Body of pancreas (tissue), 4 donors: ENCODE results near the gene MYCBPAP. TPM values are rescaled to one million over a fixed set of nuclear protein-coding genes. Genes with fewer than 3 reads are reported as not detected.

Experiments
- ATAC-seq: fragments of 150-250 bp; one replicate; pipeline ENCODE4 v1.9.1; 2016
- DNase-seq, 4 donors: peaks; one replicate each; pipeline ENCODE4 v3.0.0-alpha.2; 2019
- H3K27ac ChIP-seq, 4 donors: fragments of 200-600 bp; sonication (generic); 1 replicate in 3 of 4; 2 replicates in 1 of 4; pipeline versions ENCODE4 v1.5.1 to v1.6.1; 2016 to 2019; ENCODE audit warnings: mild to moderate bottlenecking in 1 of 4, mixed read lengths in 1 of 4, moderate library complexity in 1 of 4
- H3K27me3 ChIP-seq, 2 donors: fragments of 200-600 bp; sonication (generic); one replicate each; pipeline ENCODE4 v1.6.0; 2016; ENCODE audit warnings: mild to moderate bottlenecking in 1 of 2
- H3K36me3 ChIP-seq, 2 donors: fragments of 200-600 bp; sonication (generic); replicated peaks in 1 of 2; 2 replicates each; pipeline ENCODE4 v1.5.1; 2016; ENCODE audit warnings: low read depth in 2 of 2; ENCODE audit not compliant: insufficient read depth in 1 of 2
- H3K4me1 ChIP-seq: fragments of 200-600 bp; sonication (generic); one replicate; pipeline ENCODE4 v1.6.0; 2016
- H3K4me3 ChIP-seq, 2 donors: fragments of 200-600 bp; sonication (generic); 1 replicate in 1 of 2; 2 replicates in 1 of 2; pipeline ENCODE4 v1.5.1; 2016 to 2019
- H3K9me3 ChIP-seq, 3 donors: fragments of 200-600 bp; sonication (generic); 1 replicate in 2 of 3; 2 replicates in 1 of 3; pipeline ENCODE4 v1.5.1; 2016
- POLR2A ChIP-seq, 3 donors: fragments of 450-650 bp; IDR thresholded peaks; one replicate each; pipeline ENCODE4 v1.6.1; 2016; ENCODE audit warnings: antibody characterized with exemption in 3 of 3, mild to moderate bottlenecking in 2 of 3
- WGBS, 2 donors: methylation state at CpG; one replicate each; pipeline ENCODE4 v1.1.5; 2017; 5-methylcytosine and 5-hydroxymethylcytosine counted together
- intact Hi-C: fragments of 100-400 bp; cut with DNase I; formaldehyde crosslinking; loops from one replicate; pipeline ENCODE4 v1.15.1; 2023
- total RNA-seq, 2 donors: library from RNA; depleted of rRNA; stranded (reverse); fragments of >200 nt; gene quantifications; one replicate each; pipeline ENCODE4 v1.1.0, GENCODE V29; 2016
- TF ChIP-seq, protein P1 (sequence below), 7 experiments: fragments of 450-650 bp in 4 of 7; fragments of 200-600 bp in 3 of 7; sonication (generic) in 3 of 7; IDR thresholded peaks; one replicate each; pipeline ENCODE4 v1.5.1; 2016 to 2019; ENCODE audit warnings: antibody characterized with exemption in 7 of 7

MYCBPAP gene, protein sequence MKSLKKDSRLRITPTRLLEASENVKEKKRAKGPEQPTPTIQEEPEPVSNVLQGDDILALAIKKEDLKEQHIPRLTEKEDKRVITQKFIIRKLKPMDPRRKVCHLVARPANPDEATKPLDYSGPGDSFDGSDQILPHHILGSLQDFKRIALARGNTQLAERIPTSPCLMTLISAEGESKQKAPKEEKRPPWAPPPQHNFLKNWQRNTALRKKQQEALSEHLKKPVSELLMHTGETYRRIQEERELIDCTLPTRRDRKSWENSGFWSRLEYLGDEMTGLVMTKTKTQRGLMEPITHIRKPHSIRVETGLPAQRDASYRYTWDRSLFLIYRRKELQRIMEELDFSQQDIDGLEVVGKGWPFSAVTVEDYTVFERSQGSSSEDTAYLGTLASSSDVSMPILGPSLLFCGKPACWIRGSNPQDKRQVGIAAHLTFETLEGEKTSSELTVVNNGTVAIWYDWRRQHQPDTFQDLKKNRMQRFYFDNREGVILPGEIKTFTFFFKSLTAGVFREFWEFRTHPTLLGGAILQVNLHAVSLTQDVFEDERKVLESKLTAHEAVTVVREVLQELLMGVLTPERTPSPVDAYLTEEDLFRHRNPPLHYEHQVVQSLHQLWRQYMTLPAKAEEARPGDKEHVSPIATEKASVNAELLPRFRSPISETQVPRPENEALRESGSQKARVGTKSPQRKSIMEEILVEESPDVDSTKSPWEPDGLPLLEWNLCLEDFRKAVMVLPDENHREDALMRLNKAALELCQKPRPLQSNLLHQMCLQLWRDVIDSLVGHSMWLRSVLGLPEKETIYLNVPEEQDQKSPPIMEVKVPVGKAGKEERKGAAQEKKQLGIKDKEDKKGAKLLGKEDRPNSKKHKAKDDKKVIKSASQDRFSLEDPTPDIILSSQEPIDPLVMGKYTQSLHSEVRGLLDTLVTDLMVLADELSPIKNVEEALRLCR
- total RNA-seq, result under 1 TPM in 1 of 2 donors, not detected in 1; 0.33 TPM

DNA sequence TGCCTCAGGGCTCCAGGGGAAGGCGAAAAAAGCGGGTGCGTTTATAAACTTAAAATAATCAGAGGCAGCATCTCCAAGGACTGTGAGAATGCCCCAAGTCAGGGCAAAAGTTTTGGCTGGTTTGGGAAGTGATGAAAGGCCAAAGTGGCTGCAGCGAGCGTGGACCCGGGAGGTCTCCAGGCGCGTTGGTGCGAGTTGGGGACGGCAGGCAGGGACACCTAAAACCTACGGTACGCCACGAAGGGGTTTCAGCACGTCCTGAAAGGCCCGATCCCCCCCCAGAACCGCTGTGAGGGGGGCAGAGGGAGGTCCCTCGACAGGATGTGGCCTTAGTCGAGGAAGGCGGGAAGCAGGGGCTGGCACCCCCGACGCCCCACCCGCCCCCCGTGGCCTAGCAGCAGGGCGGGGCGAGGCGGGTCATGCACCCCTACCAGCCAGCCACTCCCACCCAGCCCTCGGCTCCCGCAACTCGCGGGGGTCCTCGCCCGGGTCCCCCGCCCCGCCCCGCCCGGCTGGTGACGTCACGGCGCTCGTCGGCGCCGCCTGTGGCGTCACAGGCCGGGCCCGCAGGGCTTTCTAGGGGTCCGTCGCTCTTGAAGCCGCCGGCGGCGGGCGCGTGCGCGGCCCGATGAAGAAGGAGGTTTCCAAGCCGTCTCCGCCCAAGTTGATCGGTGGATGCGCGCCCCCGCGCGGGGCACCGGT lies at the start of gene MYCBPAP:
TSS of gene MYCBPAP (plus strand) at position 569 of the 702 bp plus-strand sequence. CDS start 236 bp downstream, outside the sequence.
- Histone ChIP-seq H3K9me3 (no peaks in the 10 kb centered on the region), H3K27ac (peak within 1 kb of the TSS in 3 of 4 donors; percentile 62 to 68 (median 67)), H3K4me1 (peaks cover 38% of the 10 kb centered on the region), H3K36me3 (no peaks in the 10 kb centered on the region), H3K27me3 (no peaks in the 10 kb centered on the region), H3K4me3 (peak within 1 kb of the TSS; percentile 37 to 55)
- DNase-seq, result peak; percentile 74 to 86 (median 78)
- intact Hi-C loops, result no loop called here
- TF ChIP-seq, protein P1, sequence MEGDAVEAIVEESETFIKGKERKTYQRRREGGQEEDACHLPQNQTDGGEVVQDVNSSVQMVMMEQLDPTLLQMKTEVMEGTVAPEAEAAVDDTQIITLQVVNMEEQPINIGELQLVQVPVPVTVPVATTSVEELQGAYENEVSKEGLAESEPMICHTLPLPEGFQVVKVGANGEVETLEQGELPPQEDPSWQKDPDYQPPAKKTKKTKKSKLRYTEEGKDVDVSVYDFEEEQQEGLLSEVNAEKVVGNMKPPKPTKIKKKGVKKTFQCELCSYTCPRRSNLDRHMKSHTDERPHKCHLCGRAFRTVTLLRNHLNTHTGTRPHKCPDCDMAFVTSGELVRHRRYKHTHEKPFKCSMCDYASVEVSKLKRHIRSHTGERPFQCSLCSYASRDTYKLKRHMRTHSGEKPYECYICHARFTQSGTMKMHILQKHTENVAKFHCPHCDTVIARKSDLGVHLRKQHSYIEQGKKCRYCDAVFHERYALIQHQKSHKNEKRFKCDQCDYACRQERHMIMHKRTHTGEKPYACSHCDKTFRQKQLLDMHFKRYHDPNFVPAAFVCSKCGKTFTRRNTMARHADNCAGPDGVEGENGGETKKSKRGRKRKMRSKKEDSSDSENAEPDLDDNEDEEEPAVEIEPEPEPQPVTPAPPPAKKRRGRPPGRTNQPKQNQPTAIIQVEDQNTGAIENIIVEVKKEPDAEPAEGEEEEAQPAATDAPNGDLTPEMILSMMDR (IDR thresholded peaks at IDR 0.05), result peak in 2 of 7 experiments; percentile 27 to 35
- TF ChIP-seq POLR2A (IDR thresholded peaks at IDR 0.05), result peak in 1 of 3 donors; percentile 19
- 23 to 68% methylated on average over 17 to 39 of the region's 66 CpGs for WGBS, 2 donors
- peak; percentile 80 for ATAC-seq

DNA sequence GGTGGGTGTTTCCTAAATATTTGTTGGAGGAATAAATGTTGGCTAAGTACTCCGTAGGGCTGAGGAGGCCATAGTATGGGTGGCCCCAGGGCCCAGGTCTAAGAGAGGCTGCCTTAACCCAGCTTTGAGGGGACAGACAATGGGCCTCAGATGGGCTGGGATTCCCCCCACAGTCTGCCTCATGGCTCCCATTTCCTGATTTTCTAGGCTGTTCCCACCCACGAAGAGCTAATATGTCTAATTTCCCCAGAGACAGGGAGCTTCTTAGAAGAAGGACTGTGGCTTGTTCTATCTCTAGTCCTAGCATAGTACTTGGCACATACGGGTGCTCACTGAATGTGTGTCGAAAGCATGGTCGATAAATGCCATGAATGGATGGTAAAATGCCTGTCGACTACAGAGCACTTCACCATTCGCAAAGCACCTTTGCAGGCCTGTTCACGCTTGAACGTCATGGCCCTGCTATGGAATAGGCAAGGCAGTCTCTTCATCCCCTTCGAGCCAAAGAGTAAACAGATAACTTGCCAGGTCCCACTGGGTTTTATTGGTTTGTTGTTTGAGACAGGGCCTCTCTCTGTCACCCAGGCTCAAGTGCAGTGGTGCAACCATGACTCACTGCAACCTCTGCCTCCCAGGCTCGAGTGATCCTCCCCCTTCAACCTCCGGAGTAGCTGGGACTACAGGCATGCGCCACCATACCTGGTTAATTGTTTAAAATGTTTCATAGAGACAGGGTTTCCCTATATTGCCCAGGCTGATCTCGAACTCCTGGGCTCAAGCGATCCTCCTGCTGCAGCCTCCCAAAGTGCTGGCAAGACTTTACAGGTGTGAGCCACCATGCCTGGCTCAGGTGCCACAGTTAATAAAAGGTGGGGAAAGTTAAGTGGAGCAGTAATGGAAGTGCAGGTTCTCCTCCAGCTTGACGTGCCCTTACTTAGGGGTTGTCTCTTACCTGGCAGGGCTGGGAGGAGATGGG lies 49.2 kb upstream of the MYCBPAP start:
- no peak for ATAC-seq
- Histone ChIP-seq H3K4me1 (peaks cover 10% of the 10 kb centered on the region), H3K4me3 (no peak overlapping the region), H3K27ac (no peak overlapping the region), H3K36me3 (no peaks in the 10 kb centered on the region), H3K27me3 (no peaks in the 10 kb centered on the region), H3K9me3 (no peaks in the 10 kb centered on the region)
- intact Hi-C loops, result no loop called here
- no peak for DNase-seq
- 84 to 93% methylated on average over 16 of the region's 16 CpGs for WGBS, 2 donors
- TF ChIP-seq POLR2A (IDR thresholded peaks at IDR 0.05), result no peak
- TF ChIP-seq, protein P1 (IDR thresholded peaks at IDR 0.05), result no peak

DNA sequence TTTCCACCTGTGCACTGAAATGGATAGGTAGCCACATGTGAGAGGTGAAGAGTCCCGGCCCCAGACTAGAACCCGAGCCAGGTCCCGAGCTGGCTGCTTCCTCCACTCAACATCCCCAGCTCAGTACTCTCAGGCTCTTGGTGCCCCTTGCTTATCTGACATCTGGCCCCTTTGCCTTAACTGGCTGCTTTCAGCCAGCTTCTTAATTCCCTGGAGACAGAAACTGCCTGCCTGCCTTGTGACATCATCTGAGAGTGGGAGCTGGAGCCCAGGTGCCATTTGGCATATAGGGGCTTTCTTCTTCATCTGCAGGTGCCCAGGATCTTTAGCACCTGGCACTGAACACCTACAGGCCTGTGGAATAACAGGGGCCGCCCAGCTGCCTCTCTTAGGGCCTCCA lies 48.5 kb upstream of the MYCBPAP start:
- H3K4me1 ChIP-seq, result peaks cover 10% of the 10 kb centered on the region
- no peak for ATAC-seq
- no peak overlapping the region for H3K27ac ChIP-seq
- 92% methylated on average over 4 of the region's 4 CpGs for WGBS, 2 donors
- H3K36me3 ChIP-seq, result no peaks in the 10 kb centered on the region
- H3K27me3 ChIP-seq, result no peaks in the 10 kb centered on the region
- no peak overlapping the region for H3K4me3 ChIP-seq
- H3K9me3 ChIP-seq, result no peaks in the 10 kb centered on the region
- TF ChIP-seq, protein P1 (IDR thresholded peaks at IDR 0.05), result no peak
- TF ChIP-seq POLR2A (IDR thresholded peaks at IDR 0.05), result no peak
- intact Hi-C loops, result no loop called here
- DNase-seq, result no peak
